Activated gamma-delta T cell (primary cell): ENCODE measurements around the gene PLP2.
"Not testable (repeated sequence)": the region's sequence is repeated elsewhere in the genome, so short reads cannot be mapped to it uniquely, and the experiment has no call there.

Experiments used
- DNase-seq: peaks from one replicate; lab custom pipeline; 2025; lab: John Stamatoyannopoulos, UW

PLP2 gene

DNA sequence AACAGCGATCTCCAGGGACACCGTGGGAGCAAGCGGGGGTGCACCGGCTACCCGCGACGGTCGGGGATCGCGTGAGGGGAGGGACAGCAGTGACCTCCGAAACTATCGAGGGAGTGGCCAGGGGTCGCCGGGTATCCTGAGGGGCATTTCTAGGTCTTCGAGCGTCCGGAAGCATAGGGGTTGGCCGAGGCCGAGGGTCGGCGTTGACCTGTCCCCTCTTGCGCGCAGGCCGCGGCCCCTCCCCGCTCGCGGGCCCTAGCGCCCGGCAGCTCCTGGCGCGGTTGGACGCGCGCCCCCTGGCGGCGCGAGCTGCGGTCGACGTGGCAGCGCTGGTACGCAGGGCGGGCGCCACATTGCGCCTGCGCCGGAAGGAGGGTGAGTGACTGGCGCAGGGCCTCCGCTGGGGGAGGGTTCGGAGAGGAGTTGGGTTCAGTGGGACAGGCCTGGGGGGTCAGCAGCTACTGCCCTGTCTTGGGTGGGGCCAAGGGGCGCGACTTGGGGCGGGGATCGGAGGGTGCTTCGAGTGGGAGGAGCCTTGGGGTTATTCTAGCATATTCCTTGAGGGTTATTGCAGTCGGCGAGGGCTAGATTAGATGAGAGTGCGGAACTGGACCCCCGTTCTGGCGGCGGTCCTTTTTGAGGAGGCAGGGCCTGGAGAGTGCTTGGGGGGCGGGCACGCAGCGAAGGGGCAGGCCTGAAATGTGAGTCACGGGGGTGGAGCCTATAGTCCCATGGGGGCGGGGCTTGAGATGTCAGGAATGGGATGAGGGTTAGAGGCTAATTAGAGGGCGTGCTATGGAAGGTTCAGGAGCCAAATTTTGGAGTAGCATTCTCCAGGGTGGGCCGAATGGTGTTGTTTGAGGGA is 7.9 kb upstream of the PLP2 start:
- peak; percentile 71 for DNase-seq

DNA sequence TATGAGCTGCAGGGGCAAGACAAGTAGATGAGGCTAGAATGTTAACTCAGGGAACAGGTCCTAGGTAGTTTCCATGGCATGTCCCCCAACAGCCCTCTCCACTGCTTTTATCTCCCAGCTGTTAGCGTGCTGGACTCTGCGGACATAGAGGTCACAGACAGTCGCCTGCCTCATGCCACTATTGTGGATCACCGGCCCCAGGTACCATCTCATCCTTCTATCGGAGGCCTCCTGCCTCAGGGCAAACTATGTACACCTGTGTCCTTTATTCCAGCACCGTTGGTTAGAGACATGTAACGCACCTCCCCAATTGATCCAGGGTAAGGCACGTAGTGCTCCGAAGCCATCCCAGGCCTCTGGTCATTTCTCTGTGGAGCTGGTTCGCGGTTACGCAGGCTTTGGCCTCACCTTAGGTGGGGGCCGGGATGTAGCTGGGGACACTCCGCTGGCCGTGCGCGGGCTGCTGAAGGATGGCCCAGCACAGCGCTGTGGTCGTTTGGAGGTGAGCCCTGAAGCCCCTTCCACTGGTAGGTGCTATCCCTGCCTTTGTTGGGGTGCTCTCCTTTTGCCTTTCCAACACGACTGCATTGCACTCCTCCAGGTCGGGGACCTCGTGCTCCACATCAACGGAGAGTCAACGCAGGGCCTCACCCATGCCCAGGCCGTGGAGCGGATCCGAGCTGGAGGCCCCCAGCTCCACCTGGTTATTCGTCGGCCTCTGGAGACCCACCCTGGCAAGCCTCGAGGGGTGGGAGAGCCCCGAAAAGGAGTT is 6.9 kb upstream of the PLP2 start:
- DNase-seq, result no peak

DNA sequence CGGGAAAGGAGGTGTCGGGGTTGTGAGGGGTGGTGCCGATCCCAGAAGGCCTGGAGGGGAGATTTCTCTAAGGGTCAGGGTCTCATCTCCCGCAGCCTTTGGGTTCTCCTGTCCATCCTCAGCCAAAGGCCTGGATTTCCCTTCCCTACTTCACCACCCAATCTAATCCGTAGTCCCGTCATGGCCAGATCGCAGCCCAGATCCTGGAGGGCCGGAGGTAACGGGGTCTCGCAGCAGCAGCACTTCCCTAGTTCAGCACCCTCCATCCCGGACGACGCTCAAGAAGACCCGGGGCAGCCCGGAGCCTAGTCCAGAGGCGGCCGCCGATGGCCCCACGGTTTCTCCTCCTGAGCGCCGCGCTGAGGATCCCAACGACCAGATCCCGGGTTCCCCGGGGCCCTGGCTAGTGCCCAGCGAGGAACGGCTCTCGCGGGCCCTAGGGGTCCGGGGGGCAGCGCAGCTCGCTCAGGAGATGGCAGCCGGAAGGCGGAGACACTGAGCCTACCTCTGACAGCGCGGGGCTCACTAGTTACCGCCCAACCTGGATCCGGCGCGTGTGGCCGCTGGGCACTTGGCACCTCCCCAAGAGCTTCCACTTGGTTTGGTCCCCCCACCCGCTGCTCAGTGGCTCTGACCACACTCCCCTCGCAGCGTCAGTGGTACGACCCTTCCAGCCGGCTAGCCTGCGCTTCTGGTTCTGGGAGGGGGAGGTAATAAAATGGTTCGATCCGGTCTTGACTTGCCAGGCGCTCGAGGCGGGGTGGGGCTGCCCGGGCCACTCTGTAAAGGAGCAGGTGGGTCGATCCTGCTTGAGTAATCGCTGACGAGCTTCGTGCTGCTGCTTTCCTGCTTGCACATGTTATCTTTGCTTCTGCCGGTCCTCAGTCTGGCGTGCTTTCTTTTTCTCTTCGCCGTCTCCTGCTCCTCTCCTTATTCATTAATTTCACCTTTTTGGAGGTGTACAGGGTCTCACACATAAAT is 5.5 kb upstream of the PLP2 start:
- DNase-seq, result peak; percentile 51

DNA sequence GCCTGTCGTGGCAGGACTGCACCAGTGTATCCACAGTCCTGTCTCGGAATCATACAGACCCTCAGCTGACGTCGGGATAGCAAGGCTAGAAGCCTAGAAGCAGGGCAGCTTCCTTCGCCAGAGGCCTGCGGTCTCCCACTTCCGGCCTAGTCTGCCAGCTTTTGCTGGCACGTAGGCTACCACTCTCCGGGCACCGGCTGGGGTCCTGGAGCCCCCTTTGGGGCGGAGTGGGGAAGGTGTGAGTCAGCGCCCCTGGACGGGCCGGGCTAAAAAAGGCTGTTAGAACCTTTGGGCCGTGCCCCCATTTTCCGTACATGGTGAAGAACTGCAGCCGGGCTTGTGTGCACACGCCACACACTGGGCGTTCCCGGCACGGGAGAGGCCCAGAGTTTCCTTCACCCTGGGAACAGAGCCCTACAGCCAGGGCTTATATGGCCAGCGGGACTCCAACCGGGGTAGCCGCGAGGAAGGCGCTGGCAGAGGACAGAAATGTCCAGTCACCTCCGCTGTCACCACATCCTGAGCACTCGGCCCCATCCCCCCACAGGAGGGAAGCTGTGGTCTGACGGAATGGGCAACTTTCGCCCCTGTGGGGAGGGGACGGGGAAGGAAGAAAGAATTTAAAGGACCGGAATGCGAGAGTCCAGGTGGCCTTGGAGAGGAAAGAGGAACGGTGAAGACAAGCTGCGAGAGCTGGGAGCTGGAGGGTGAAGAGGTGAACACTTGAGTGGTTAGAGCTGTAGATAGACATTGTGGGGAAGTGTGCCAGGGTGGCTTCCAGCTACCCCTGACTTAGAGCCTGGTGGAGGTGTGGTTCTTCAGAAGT is 4.6 kb upstream of the PLP2 start:
- DNase-seq, result peak; percentile 65

- no peak for DNase-seq
These were observed 4.0 kb upstream of the PLP2 start for GRCh38 chrX:49167740-49168108.

DNA sequence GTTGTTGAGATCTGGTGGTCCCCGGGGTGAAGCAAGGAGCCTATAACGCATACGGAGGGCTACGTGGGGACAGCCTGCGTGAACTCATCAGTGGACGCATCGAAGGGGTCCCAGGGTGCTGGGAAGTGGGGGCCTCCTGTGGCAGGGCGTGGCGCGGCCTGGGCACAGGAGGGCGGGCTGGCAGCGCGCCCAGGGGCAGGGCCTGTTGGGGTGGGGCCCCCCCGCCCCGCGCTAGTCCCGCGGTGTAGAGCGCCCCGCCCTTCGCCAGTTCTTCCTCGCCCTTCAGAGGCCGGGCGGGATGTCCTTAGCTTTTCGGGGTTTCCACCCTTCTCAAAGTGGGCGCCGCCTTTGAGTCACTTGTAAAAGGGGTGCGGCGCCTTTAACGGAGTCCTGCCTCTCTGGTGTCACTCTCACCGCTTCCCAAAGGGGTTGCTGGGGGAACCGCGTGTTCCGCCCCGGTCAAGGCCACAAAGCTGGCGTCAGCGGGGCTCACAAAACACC is 632 bp downstream of the PLP2 start:
- peak; percentile 40 for DNase-seq

GRCh38 chrX:49173544-49173943 is 1.8 kb downstream of the PLP2 start:
- not testable (repeated sequence) for DNase-seq

- DNase-seq, result no peak
These were observed 3.0 kb downstream of the PLP2 start for GRCh38 chrX:49174723-49175122.

DNA sequence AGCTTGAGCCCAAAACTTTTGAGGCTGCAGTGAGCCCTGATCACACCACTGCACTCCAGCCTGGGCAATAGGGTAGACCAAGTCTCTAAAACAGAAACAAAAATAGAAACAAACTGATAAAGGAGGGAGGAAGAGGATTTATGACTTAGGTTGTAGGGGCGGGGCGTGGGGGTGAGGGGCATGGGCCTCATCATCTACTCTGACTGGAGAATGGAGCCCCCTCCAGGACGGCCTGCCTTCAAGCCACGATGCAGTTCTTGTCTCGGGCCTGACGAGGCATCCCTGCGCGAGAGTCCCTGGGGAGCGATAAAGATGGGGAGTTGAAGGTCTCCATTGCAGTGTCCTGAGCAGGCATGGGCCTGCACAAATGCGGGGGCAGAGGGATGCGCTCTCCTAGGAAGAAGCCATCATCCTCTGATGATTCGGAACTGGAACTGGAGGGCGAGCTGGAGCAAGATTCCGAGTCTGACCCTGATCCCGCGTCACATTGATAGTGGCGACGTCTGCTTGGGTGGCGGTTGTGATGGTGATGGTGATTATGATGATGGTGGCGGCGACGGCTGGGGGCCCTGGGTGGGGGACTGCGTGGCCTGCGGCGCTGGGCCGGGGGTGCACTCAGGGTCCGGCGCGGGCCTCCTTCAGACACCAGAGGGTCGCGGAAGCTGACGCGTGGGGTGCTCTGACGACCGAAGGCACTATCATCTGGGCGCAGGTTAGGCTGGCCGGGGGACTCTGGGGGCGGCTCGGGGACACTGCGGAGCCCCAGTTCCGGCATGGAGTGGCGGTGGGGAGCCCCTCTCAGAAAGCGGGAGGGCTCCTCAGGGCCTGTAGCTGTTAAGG is 4.0 kb downstream of the PLP2 start:
- DNase-seq, result no peak

DNA sequence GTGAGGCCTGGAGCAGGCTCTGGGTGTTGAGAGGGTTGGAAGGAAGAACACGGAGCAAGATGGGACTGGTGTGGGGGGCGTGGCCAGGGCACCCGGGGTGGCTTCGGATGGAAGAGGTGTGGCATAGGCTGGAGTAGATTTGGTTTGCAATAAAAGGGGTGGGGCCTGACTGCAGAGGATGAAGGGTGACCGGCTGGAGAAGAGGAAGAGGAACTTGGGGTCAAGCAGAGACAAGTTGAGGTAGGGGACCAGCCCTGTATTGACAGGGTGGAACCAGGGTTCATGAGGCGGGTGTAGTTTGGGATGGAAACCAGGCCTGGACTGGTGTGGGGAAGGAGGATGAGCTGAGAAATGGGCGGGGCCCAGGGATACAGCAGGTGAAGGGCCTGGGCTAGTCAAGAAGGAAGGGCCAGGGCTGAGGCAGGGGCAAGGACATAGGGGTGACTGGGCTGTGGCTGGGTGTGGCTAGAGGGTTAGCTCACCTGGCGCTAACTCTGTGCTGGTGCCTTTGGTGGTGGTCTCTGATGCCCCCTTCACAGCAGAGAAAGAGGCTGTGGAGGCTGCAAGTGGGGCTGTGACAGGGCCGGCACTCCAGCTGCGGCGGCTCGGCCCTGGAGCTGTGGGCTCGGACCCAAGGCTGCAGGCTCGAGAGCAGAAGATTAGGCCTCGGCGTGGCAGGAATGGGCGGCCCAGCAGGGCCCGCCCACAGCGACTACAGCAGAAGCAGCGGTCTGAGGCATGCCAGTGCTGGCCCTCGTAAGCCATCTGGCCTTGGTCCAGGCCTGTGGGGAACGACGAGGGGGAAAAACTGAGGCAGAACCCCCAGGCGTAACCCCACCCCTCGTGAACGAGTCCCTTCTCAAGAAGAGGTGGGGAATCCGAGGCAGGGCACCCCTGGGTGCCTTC is 5.0 kb downstream of the PLP2 start:
- no peak for DNase-seq

DNA sequence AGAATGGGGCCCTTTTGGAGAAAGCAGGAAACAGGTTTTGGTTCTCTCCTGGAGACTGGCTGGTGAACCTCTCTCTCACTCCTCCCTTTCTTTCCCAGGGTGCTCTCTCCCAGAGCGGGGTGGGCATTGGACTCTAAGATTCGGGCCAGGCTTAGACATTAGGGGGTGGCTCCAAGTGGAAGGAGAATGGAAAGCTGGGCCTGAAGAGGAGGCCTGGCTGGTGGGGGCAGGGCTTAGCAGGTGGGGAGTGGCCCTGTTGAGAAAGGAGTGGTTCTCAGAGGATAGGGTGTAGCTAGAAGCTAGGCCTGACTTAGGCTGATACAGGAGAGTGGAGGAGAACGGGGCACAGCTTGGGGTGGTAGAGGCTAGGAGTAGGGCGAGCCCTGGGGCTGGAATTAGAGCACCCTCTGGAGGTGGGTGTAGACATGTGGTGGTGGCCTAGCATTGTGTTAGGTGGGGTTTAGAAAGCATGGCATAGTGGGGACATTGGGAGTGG is 5.7 kb downstream of the PLP2 start:
- no peak for DNase-seq

GRCh38 chrX:49177873-49178480 is 6.3 kb downstream of the PLP2 start:
- DNase-seq, result no peak

DNA sequence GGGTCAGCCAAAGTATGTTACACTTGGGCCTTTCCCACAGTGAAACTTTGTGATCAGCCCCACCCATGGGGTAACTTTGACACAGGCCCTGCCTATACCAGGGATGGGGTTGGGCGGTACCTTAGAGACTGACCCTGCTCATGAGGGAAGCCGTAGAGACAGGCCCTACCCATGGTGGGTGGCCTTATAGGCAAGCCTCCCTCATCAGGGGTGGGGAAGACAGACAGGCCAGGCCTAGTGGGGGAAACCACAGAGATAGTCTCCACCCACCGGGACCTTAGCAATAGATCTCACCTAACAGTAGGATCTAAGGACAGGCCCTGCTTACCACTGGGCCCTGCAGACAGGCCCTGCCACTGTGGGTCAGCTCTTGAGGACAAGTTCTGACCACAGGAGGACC is 6.8 kb downstream of the PLP2 start:
- no peak for DNase-seq

- DNase-seq, result no peak
These were observed 7.7 kb downstream of the PLP2 start for GRCh38 chrX:49179358-49179757.

GRCh38 chrX:49183701-49184281 is 12.1 kb downstream of the PLP2 start:
- DNase-seq, result no peak

GRCh38 chrX:49184294-49185281 is 12.9 kb downstream of the PLP2 start:
- no peak for DNase-seq
